Loucy (cell line): ENCODE results near the gene MED7.
"Not testable (repeated sequence)": the region's sequence is repeated elsewhere in the genome, so short reads cannot be mapped to it uniquely, and the experiment has no call there.

Source experiments
- H2AFZ ChIP-seq: fragments of 200-600 bp; sonication (generic); 2 replicates; pipeline ENCODE4 v1.6.0; 2016; ENCODE audit warnings: antibody characterized with exemption, mild to moderate bottlenecking, low read length, moderate library complexity
- H3F3A ChIP-seq: fragments of 200-600 bp; 2 replicates; pipeline ENCODE4 v1.6.0; 2016; ENCODE audit warnings: antibody characterized with exemption, low read depth, mild to moderate bottlenecking
- H3K27me3 ChIP-seq: fragments of 200-600 bp; sonication (generic); 2 replicates; pipeline ENCODE4 v1.6.1; 2014; ENCODE audit warnings: low read length, mild to moderate bottlenecking; ENCODE audit not compliant: insufficient read depth, poor library complexity, severe bottlenecking
- H3K36me3 ChIP-seq: fragments of 200-600 bp; sonication (generic); 2 replicates; pipeline ENCODE4 v1.6.1; 2016; ENCODE audit warnings: low read length; ENCODE audit not compliant: insufficient read depth
- H3K4me1 ChIP-seq: fragments of 200-600 bp; sonication (generic); 2 replicates; pipeline ENCODE4 v1.5.1; 2014; ENCODE audit warnings: low read length, mild to moderate bottlenecking; ENCODE audit not compliant: insufficient read depth, poor library complexity, severe bottlenecking
- H3K4me2 ChIP-seq: fragments of 200-600 bp; sonication (generic); 2 replicates; pipeline ENCODE4 v1.6.0; 2014; ENCODE audit warnings: antibody characterized with exemption, low read length, low read depth, mild to moderate bottlenecking; ENCODE audit not compliant: poor library complexity, severe bottlenecking
- H3K4me3 ChIP-seq: fragments of 200-600 bp; sonication (generic); 2 replicates; pipeline ENCODE4 v1.5.1; 2014; ENCODE audit warnings: low read length, mild to moderate bottlenecking, mixed read lengths; ENCODE audit not compliant: poor library complexity, severe bottlenecking
- H3K79me2 ChIP-seq: fragments of 200-600 bp; sonication (generic); 2 replicates; pipeline ENCODE4 v1.6.1; 2014; ENCODE audit warnings: low read length; ENCODE audit not compliant: insufficient read depth
- H3K9ac ChIP-seq: fragments of 200-600 bp; sonication (generic); 2 replicates; pipeline ENCODE4 v1.6.0; 2014; ENCODE audit warnings: mild to moderate bottlenecking, low read depth, low read length, moderate library complexity; ENCODE audit not compliant: poor library complexity, severe bottlenecking
- H3K9me2 ChIP-seq: fragments of 200-600 bp; sonication (generic); replicated peaks from 2 replicates; pipeline ENCODE4 v1.6.1; 2016; ENCODE audit warnings: low read depth, low read length, mixed read lengths
- H3K9me3 ChIP-seq: fragments of 200-600 bp; sonication (generic); 2 replicates; pipeline ENCODE4 v1.6.1; 2014; ENCODE audit warnings: mild to moderate bottlenecking, antibody characterized with exemption, low read length, low read depth; ENCODE audit not compliant: insufficient read depth
- H4K20me1 ChIP-seq: fragments of 200-600 bp; sonication (generic); 2 replicates; pipeline ENCODE4 v1.6.0; 2014; ENCODE audit warnings: antibody characterized with exemption, low read length, mild to moderate bottlenecking; ENCODE audit not compliant: insufficient read depth, poor library complexity, severe bottlenecking
- EZH2phosphoT487 ChIP-seq: fragments of 200-600 bp; IDR thresholded peaks from 2 replicates; pipeline ENCODE4 v1.6.1; 2018; ENCODE audit warnings: antibody characterized with exemption, mild to moderate bottlenecking, moderate library complexity, borderline replicate concordance
- TF ChIP-seq, protein P1 (sequence below): fragments of 200-600 bp; sonication (generic); conservative IDR thresholded peaks from 2 replicates; pipeline ENCODE4 v1.5.1; 2014; ENCODE audit warnings: mild to moderate bottlenecking, antibody characterized with exemption, low read length

Gene MED7

DNA sequence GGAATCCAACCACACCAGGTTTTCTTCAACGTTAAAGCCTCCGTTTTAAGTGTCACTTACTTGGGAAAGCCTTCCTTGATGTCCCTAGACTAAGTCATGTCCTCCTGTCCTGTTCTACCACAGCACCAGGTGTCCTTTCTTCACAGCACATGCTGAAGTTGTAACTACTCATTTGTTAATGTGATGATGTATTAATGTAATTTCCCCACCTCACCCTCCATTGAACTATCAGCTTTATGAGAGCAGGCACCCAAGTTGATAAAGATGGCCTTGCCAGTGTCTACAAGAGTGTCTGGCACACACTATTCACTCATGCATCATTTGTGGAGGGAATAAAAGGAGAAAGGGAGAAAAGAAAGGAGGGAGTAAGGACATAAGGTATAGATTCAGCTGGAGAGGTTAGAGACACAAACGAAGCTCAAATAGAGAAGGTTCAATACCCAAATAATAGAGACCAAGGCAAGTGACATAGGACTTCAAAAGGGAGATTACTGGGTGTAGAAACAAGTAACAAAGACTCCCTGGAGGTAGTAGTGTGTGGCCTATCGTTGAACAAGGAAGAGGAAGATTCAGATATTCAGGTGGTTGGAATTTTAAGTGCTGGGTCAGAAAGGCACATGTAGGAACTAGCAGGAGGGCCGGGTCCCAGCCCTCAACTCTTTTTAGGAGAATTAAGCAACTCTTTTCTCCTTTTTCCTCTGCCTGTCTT lies 44.5 kb upstream of the MED7 start:
- no peaks in the 10 kb centered on the region for H3K9me3 ChIP-seq
- peak overlapping the region; percentile 27 for H3K9ac ChIP-seq
- peaks cover 54% of the 10 kb centered on the region for H3K4me1 ChIP-seq
- peaks cover 5% of the 10 kb centered on the region; the same call in 1 of the 2 replicates for H3K36me3 ChIP-seq
- no peaks in the 10 kb centered on the region for H3K27me3 ChIP-seq
- H3K4me3 ChIP-seq: peak overlapping the region; percentile 78
- no peaks in the 10 kb centered on the region for H3F3A ChIP-seq
- peak overlapping the region; percentile 96 for H3K4me2 ChIP-seq
- H4K20me1 ChIP-seq: peaks cover 69% of the 10 kb centered on the region
- no peaks in the 10 kb centered on the region for H3K9me2 ChIP-seq
- H2AFZ ChIP-seq: no peak overlapping the region
- TF ChIP-seq, protein P1, sequence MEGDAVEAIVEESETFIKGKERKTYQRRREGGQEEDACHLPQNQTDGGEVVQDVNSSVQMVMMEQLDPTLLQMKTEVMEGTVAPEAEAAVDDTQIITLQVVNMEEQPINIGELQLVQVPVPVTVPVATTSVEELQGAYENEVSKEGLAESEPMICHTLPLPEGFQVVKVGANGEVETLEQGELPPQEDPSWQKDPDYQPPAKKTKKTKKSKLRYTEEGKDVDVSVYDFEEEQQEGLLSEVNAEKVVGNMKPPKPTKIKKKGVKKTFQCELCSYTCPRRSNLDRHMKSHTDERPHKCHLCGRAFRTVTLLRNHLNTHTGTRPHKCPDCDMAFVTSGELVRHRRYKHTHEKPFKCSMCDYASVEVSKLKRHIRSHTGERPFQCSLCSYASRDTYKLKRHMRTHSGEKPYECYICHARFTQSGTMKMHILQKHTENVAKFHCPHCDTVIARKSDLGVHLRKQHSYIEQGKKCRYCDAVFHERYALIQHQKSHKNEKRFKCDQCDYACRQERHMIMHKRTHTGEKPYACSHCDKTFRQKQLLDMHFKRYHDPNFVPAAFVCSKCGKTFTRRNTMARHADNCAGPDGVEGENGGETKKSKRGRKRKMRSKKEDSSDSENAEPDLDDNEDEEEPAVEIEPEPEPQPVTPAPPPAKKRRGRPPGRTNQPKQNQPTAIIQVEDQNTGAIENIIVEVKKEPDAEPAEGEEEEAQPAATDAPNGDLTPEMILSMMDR: no peak
- TF ChIP-seq EZH2phosphoT487: no peak
- H3K79me2 ChIP-seq: peaks cover 99% of the 10 kb centered on the region

DNA sequence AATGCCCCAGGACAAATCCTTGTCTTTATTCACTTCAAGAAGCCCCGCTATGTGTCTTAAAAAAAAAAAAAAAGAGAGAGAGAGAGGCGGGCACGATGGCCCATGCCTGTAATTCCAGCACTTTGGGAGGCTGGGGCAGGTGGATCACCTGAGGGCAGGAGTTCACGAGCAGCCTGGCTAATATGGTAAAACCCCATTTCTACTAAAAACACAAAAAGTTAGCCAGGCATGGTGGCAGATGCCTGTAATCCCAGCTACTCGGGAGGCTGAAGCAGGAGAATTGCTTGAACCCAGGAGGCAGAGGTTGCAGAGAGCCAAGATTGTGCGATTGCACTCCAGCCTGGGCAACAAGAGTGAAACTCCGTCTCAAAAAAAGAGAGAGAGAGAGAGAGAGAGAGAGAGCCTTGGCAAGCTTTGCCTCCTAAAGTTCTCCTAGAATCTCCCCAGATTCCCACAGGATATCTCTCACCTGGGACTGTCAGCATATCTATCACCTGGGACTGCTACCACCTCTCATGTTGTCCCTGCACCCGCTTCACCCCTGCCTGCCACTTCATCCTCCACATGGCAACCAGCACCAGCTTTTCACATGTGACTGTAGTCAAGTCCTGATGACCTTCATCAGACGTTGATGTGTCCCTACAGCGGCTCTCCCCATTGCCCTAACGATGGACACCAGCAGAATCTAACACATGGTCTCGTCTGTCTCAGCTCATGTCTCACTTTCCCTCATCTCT lies 43.8 kb upstream of the MED7 start:
- Histone ChIP-seq H3K9me2 (no peaks in the 10 kb centered on the region), H3K9me3 (no peaks in the 10 kb centered on the region), H3K4me2 (peak overlapping the region; percentile 96), H3K9ac (no peak overlapping the region), H3K27me3 (no peaks in the 10 kb centered on the region), H3F3A (no peaks in the 10 kb centered on the region), H2AFZ (no peak overlapping the region), H3K79me2 (peaks cover 99% of the 10 kb centered on the region), H3K36me3 (peaks cover 5% of the 10 kb centered on the region; the same call in 1 of the 2 replicates), H3K4me1 (peaks cover 49% of the 10 kb centered on the region), H4K20me1 (peaks cover 62% of the 10 kb centered on the region), H3K4me3 (peak overlapping the region; percentile 78)
- TF ChIP-seq, protein P1: no peak

DNA sequence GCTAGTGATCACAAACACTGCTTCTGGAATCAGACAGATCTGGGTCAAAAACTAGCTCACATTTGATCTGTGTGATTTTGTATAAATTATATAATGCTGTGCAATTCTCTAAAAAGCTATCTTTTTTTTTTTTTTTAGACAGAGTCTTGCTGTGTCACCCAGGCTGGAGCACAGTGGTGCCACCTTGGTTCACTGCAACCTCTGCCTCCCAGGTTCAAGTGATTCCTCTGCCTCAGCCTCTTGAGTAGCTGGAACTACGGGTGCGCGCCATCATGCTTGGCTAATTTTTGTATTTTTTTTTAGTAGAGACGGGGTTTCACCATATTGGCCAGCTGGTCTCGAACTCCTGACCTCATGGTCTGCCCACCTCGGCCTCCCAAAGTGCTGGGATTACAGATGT lies 42.5 kb upstream of the MED7 start:
- H3K9me3 ChIP-seq, H3F3A ChIP-seq, H2AFZ ChIP-seq, H3K9me2 ChIP-seq, H3K27me3 ChIP-seq, H3K36me3 ChIP-seq: not testable (repeated sequence)
- H3K9ac ChIP-seq: peak overlapping the region; percentile 90
- H3K4me3 ChIP-seq: peak overlapping the region; percentile 78
- H3K79me2 ChIP-seq: peaks cover 94% of the 10 kb centered on the region
- H3K4me2 ChIP-seq: peak overlapping the region; percentile 96
- peaks cover 50% of the 10 kb centered on the region for H4K20me1 ChIP-seq
- peaks cover 45% of the 10 kb centered on the region for H3K4me1 ChIP-seq
